ENCODE results near the gene FNBP1.

DNA sequence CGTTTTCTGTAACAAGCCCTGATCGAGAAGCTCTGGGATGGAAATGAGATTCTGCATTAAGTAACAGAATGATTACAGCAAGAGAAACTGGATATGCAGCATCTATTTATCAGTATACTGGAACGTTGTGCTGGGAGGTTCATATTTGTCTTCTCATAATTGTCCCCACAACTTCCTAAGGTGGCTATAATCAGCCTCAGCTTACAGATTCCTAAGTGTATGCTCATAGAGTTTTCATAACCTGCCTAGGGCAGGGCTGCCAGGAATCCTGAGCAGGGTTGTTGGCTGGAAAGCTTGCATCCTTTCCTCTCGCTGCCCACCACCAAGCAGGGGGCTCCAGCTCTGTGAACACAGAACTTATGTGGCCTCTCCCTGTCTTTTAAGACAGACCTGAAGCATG is 70.2 kb downstream of the FNBP1 start:
- TF ChIP-seq, protein P1, sequence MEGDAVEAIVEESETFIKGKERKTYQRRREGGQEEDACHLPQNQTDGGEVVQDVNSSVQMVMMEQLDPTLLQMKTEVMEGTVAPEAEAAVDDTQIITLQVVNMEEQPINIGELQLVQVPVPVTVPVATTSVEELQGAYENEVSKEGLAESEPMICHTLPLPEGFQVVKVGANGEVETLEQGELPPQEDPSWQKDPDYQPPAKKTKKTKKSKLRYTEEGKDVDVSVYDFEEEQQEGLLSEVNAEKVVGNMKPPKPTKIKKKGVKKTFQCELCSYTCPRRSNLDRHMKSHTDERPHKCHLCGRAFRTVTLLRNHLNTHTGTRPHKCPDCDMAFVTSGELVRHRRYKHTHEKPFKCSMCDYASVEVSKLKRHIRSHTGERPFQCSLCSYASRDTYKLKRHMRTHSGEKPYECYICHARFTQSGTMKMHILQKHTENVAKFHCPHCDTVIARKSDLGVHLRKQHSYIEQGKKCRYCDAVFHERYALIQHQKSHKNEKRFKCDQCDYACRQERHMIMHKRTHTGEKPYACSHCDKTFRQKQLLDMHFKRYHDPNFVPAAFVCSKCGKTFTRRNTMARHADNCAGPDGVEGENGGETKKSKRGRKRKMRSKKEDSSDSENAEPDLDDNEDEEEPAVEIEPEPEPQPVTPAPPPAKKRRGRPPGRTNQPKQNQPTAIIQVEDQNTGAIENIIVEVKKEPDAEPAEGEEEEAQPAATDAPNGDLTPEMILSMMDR (IDR thresholded peaks at IDR 0.05), result no peak
- no peak for TF ChIP-seq POLR2AphosphoS5 (IDR thresholded peaks at IDR 0.05)
- no peak for TF ChIP-seq POLR2A (IDR thresholded peaks at IDR 0.05)
- TF ChIP-seq EP300 (IDR thresholded peaks at IDR 0.05), result no peak
